Gastrocnemius medialis (tissue), 4 donors: ENCODE data around the gene TFF1. TPM values are rescaled to one million over a fixed set of nuclear protein-coding genes. Genes with fewer than 3 reads are reported as not detected.

ENCODE experiments used
- ATAC-seq, 2 donors: fragments of 150-250 bp; one replicate each; pipeline ENCODE4 v1.9.1; 2016
- DNase-seq, 2 donors: peaks; one replicate each; pipeline ENCODE4 v3.0.0-alpha.2; 2019
- H3K27ac ChIP-seq, 4 donors: fragments of 200-600 bp; sonication (generic); 1 replicate in 1 of 4; 2 replicates in 3 of 4; pipeline ENCODE4 v1.5.1; 2016 to 2018; ENCODE audit warnings: mild to moderate bottlenecking in 2 of 4, moderate library complexity in 1 of 4
- H3K27me3 ChIP-seq, 3 donors: fragments of 200-600 bp; sonication (generic) in 2 of 3; 1 replicate in 1 of 3; 2 replicates in 2 of 3; pipeline versions ENCODE4 v1.5.1 to v1.6.0; 2016 to 2019; ENCODE audit warnings: mild to moderate bottlenecking in 1 of 3, moderate library complexity in 1 of 3
- H3K36me3 ChIP-seq, 2 donors: fragments of 200-600 bp; sonication (generic) in 1 of 2; one replicate each; pipeline ENCODE4 v1.5.1; 2017 to 2018
- H3K4me1 ChIP-seq, 2 donors: fragments of 200-600 bp; sonication (generic) in 1 of 2; one replicate each; pipeline ENCODE4 v1.5.1; 2016 to 2017; ENCODE audit warnings: mild to moderate bottlenecking in 2 of 2
- H3K4me3 ChIP-seq, 4 donors: fragments of 200-600 bp; sonication (generic) in 3 of 4; 1 replicate in 1 of 4; 2 replicates in 3 of 4; pipeline ENCODE4 v1.5.1; 2016 to 2019; ENCODE audit warnings: mild to moderate bottlenecking in 2 of 4
- H3K9me3 ChIP-seq, 3 donors: fragments of 200-600 bp; sonication (generic) in 2 of 3; 1 replicate in 1 of 3; 2 replicates in 2 of 3; pipeline ENCODE4 v1.5.1; 2016 to 2019
- CTCF ChIP-seq, 5 experiments: fragments of 450-650 bp in 3 of 5; fragments of 200-600 bp in 2 of 5; sonication (generic) in 2 of 5; IDR thresholded peaks in 4 of 5; conservative IDR thresholded peaks in 1 of 5; 1 replicate in 4 of 5; 2 replicates in 1 of 5; pipeline ENCODE4 v1.5.1; 2016 to 2019; ENCODE audit warnings: antibody characterized with exemption in 5 of 5, mild to moderate bottlenecking in 3 of 5, moderate library complexity in 3 of 5
- POLR2A ChIP-seq, 2 donors: fragments of 450-650 bp; IDR thresholded peaks; one replicate each; pipeline ENCODE4 v1.6.1; 2017; ENCODE audit warnings: antibody characterized with exemption in 2 of 2, mild to moderate bottlenecking in 2 of 2, moderate library complexity in 2 of 2
- in situ Hi-C, 4 donors: fragments of 200-750 bp; cut with MboI; loops; one replicate each; pipeline versions ENCODE4 v1.15.0 to v1.8.0; 2017; ENCODE audit warnings: low sequenced_read_pairs in 4 of 4
- intact Hi-C: fragments of 100-400 bp; cut with DNase I; formaldehyde crosslinking; loops from one replicate; pipeline ENCODE4 v1.15.1; 2023; ENCODE audit warnings: low total_unique reads
- total RNA-seq, 4 donors: library from RNA; depleted of rRNA; stranded (reverse); fragments of >200 nt; gene quantifications; one replicate each; pipeline versions ENCODE4 v1.1.0 to v1.2.3, GENCODE V29; 2016

Gene TFF1
- total RNA-seq, 4 donors from 2014 or later, result not detected

DNA sequence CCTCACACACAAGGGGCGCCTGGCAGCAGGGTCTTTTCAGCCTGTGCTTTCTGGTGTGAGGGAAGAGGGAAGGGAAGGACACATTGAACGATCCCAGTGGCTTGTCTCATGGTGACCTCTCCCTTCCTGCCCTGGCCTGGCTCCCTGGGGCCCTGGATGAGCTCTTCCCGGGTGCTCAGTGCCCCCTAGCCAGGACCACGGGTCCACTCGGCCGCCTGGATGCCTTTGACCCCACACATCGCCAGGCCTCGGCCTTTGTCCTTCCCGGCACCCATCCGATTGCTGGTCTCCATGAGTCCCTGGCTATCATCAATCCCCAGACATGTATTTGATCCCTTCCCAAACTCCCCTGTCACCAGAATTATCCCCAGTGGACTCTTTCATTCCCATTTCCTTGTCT, 45.1 kb downstream of the TFF1 start:
- ATAC-seq, result no peak
- TF ChIP-seq CTCF (IDR thresholded peaks at IDR 0.05 in 4 of 5, conservative IDR thresholded peaks at IDR 0.05 in 1 of 5) (no peak), POLR2A (IDR thresholded peaks at IDR 0.05) (no peak)
- no peak overlapping the region for H3K27ac ChIP-seq
- in situ Hi-C loops, result loop anchor here in 1 of 4 donors (25.0 kb wide), 1 partner anchor 491 kb away; no protein-coding TSS in a partner anchor
- H3K27me3 ChIP-seq, result no peaks in the 10 kb centered on the region
- H3K4me1 ChIP-seq, result no peaks in the 10 kb centered on the region
- intact Hi-C loops, result loop anchor here (10.0 kb wide), 1 partner anchor 134 kb away; no protein-coding TSS in a partner anchor
- no peak overlapping the region for H3K4me3 ChIP-seq
- H3K9me3 ChIP-seq, result no peaks in the 10 kb centered on the region
- no peaks in the 10 kb centered on the region for H3K36me3 ChIP-seq
- no peak for DNase-seq

- no peak overlapping the region for H3K4me3 ChIP-seq
- no peaks in the 10 kb centered on the region for H3K36me3 ChIP-seq
- H3K27me3 ChIP-seq, result no peaks in the 10 kb centered on the region
- H3K27ac ChIP-seq, result no peak overlapping the region
- H3K9me3 ChIP-seq, result no peaks in the 10 kb centered on the region
- ATAC-seq (no peak), DNase-seq (no peak)
- intact Hi-C loops, result loop anchor here (10.0 kb wide), 1 partner anchor 134 kb away; no protein-coding TSS in a partner anchor
- no peak for TF ChIP-seq POLR2A (IDR thresholded peaks at IDR 0.05)
- no peak for TF ChIP-seq CTCF (IDR thresholded peaks at IDR 0.05 in 4 of 5, conservative IDR thresholded peaks at IDR 0.05 in 1 of 5)
- in situ Hi-C loops, result loop anchor here in 1 of 4 donors (25.0 kb wide), 1 partner anchor 492 kb away; no protein-coding TSS in a partner anchor
- no peaks in the 10 kb centered on the region for H3K4me1 ChIP-seq
Measured at GRCh38 chr21:42320791-42321190, 45.5 kb downstream of the TFF1 start.

GRCh38 chr21:42319851-42320572, 46.3 kb downstream of the TFF1 start:
- H3K4me1 ChIP-seq, result no peaks in the 10 kb centered on the region
- TF ChIP-seq POLR2A (IDR thresholded peaks at IDR 0.05), result no peak
- no peak for TF ChIP-seq CTCF (IDR thresholded peaks at IDR 0.05 in 4 of 5, conservative IDR thresholded peaks at IDR 0.05 in 1 of 5)
- H3K4me3 ChIP-seq, result no peak overlapping the region
- DNase-seq, result no peak
- no peak overlapping the region for H3K27ac ChIP-seq
- H3K27me3 ChIP-seq, result no peaks in the 10 kb centered on the region
- in situ Hi-C loops (loop anchor here in 1 of 4 donors (25.0 kb wide), 1 partner anchor 492 kb away; no protein-coding TSS in a partner anchor), intact Hi-C loops (loop anchor here (10.0 kb wide), 1 partner anchor 135 kb away; no protein-coding TSS in a partner anchor)
- H3K9me3 ChIP-seq, result no peaks in the 10 kb centered on the region
- no peaks in the 10 kb centered on the region for H3K36me3 ChIP-seq
- ATAC-seq, result no peak

DNA sequence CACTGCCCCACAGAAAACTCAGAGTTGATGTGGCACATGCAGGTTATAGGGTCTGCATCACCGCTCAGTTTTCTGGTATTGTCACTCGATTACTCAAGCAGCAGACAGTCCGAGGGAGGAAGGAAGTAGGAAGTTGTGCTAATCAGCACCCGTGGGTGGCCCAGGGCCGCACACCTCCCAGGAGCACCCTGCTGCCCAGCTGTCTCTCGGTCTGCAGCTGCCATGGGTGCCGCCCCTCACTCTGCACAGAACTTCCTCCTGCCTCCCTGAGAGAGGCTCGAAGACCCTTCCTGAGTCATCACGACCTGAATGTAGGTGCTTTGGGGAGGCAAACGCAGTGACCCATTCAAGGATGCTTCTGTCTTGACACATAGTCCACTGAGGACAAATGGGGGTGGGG, 47.0 kb downstream of the TFF1 start:
- in situ Hi-C loops (loop anchor here in 1 of 4 donors (25.0 kb wide), 1 partner anchor 493 kb away; no protein-coding TSS in a partner anchor), intact Hi-C loops (no loop called here)
- Histone ChIP-seq H3K27ac (no peak overlapping the region), H3K27me3 (no peaks in the 10 kb centered on the region), H3K9me3 (no peaks in the 10 kb centered on the region), H3K36me3 (no peaks in the 10 kb centered on the region), H3K4me1 (no peaks in the 10 kb centered on the region), H3K4me3 (no peak overlapping the region)
- TF ChIP-seq CTCF (IDR thresholded peaks at IDR 0.05 in 4 of 5, conservative IDR thresholded peaks at IDR 0.05 in 1 of 5) (no peak), POLR2A (IDR thresholded peaks at IDR 0.05) (no peak)
- ATAC-seq, result no peak
- DNase-seq, result no peak
